CD4-positive, alpha-beta T cell treated with Interferon gamma for 1 hour (primary cell): Measurements from ENCODE around the gene SHKBP1.
A peak's percentile ranks its signal among the peaks of the same experiment; 100 is the strongest.
"Not testable (repeated sequence)": the region's sequence is repeated elsewhere in the genome, so short reads cannot be mapped to it uniquely, and the experiment has no call there.

ENCODE experiments used
- DNase-seq: peaks from one replicate; pipeline ENCODE4 v3.0.0-alpha.2; 2020

SHKBP1 gene

DNA sequence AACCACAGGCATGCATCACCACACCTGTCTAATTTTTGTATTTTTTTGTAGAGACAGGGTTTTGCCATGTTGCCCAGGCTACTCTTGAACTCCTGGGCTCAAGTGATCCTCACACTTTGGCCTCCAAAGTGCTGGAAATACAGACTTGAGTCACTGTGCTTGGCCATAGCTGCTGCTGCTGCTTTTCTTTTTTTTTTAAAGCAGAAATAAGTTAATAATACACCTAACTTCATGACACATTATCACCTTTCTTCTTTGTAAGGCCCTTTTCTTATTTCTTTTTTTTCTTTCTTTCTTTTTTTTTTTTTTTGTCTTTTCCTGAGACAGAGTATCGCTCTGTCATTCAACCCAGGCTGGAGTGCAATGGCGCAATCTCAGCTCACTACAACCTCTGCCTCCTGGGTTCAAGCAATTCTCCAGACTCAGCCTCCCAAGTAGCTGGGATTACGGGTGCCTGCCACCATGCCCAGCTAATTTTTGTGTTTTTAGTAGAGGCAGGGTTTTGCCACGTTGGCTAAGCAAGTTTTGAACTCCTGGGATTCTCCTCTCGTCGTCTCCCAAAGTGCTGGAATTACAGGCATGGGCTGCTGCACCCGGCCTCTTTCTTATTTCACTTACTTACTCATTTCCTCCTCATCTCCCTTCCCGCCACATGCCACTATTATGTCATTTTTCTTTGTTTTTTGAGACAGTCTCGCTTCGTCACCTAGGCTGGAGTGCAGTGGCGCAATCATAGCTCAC, 8.7 kb downstream of the SHKBP1 start:
- peak; percentile 46 for DNase-seq

DNA sequence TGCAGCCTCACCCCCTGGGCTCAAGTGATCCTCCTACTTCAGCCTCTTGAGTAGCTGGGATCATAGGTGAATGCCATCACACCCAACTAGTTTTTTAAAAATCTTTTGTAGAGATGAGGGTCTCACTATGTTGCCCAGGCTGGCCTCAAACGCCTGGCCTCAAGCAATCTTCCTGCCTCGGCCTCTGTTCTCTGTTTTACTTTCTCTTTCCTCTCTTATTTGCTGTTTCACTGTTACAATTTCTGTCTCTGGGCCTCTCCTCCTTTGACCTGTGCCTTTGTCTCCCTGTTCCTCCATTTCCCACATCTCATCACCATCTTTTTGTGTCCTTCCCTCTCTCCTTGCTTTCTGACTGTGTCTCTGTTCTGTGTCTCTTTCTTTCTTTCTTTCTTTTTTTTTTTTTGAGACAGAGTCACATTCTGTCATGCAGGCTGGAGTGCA, 9.3 kb downstream of the SHKBP1 start:
- no peak for DNase-seq

DNA sequence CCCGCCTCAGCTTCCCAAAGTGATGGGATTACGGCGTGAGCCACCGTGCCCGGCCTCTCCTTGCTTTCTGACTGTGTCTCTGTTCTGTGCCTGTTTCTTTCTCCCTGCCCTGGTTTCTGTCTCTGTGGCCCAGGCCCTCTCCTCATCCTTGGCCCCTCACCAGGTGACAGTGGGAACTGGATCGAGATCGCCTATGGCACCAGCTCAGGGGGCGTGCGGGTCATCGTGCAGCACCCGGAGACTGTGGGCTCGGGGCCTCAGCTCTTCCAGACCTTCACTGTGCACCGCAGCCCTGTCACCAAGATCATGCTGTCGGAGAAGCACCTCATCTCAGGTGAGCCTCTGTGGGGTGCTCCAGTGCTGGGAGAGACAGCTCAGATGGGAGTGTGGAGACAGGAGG, 9.9 kb downstream of the SHKBP1 start:
- no peak for DNase-seq

DNA sequence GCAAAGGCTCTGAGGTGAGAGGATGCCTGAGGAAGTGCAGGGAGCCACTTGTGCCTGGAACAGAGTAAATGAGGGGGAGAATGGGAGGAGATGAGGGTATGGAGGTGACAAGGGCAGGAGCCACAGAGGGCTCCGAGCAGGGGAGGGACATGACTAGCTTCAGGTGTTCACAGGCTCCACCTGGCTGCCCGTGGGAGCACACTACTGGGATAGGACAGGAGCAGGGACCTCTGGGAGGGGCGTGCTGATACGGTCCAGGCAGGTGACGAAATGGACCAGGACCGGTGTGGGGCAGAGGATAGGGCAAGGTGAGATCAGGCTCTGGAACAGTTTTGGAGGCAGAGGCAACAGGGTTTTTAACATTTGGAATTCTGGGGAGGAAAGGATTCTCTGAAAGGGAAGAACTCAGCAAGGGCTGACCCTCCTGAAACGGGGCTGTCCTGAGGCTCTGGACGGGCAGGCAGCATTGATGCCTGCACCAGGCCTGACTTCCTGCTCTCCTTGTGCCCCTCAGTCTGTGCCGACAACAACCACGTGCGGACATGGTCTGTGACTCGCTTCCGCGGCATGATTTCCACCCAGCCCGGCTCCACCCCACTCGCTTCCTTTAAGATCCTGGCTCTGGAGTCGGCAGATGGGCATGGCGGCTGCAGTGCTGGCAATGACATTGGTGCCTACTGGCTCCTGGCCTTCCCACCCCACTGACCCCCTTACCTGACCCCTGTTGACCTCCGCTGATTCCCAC, 11.6 kb downstream of the SHKBP1 start:
- DNase-seq = no peak

DNA sequence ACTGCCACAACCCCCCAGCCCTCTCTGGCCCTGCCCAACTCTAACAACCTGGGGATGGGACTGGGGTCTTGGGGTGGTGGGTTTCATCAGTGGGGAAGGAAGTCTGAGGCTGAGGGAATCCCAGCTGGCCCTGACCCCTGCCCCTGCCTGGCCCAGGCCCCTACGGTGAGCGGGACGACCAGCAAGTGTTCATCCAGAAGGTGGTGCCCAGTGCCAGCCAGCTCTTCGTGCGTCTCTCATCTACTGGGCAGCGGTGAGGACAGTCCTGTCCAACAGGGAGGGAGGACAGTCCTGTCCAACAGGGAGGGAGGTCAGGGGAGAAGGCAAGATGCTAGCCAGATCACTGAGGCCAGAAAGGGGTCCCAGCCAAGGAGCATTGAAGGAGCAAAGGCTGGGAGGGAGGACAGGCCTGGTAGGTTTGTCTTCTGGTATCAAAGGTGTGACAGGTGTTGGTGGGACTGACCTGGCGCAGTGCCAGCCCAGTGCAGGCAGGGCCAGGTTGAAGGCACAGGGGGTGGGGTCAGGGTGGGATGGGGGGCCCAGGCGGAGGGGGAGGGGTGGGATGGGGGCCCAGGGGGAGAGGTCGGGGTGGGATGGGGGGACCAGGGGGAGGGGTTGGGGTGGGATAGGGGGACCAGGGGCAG, 12.4 kb downstream of the SHKBP1 start:
- no peak for DNase-seq

DNA sequence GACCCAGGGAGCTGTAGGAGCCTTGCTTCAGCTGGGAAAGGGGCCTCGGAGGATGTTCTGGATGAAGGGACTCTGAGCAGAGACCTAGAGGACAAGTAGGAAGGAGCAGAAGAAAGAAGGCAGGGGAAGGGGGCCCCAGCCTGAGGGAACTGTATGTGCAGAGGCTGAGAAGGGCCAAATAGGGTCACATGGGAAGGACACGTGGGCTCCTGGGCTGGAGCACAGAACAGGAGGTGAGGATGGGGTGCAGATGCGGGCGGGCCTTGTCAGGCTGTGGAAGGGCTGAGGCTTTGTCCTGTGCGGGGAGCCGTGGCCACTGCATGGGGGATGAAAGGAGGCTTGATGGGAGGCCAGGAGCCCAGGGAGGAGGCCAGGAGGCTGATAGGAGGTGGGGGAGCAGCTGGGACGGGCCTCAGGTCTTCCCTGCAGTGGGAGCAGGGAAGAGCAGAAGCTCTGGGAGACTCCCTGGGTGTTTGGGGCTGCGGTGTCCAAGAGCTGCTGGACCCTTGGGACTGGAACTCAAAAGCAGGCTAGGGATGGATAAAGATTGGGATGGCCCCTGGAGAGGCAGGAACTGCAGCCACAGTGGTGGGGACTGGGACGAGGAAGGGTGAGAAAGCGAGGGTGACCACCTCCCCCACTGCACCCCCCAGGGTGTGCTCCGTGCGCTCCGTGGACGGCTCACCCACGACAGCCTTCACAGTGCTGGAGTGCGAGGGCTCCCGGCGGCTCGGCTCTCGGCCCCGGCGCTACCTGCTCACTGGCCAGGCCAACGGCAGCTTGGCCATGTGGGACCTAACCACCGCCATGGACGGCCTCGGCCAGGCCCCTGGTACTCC, 13.1 kb downstream of the SHKBP1 start:
- DNase-seq = no peak

DNA sequence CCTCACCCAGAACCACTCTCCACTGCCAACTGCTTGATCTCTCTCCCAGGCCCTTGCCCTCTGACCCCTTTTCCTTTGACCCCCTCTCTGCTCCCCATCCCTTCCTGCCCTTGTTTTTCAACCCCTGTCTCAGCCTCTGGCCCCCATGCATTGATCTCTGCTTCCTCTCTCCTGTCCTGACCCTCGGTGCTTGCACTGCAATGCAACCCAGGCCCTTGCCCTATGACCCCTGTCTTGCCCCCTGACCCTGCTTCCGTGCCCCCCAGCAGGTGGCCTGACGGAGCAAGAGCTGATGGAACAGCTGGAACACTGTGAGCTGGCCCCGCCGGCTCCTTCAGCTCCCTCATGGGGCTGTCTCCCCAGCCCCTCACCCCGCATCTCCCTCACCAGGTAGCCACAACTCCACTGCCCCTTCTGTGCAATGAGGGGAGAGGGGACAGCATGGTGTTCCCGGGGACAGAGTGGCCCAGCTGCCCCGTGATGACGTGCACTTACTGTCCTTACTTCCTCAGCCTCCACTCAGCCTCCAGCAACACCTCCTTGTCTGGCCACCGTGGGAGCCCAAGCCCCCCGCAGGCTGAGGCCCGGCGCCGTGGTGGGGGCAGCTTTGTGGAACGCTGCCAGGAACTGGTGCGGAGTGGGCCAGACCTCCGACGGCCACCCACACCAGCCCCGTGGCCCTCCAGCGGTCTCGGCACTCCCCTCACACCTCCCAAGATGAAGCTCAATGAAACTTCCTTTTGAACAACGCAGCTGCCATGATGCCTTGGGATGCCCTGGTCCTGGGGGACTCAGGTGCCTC, 14.0 kb downstream of the SHKBP1 start:
- DNase-seq = no peak

DNA sequence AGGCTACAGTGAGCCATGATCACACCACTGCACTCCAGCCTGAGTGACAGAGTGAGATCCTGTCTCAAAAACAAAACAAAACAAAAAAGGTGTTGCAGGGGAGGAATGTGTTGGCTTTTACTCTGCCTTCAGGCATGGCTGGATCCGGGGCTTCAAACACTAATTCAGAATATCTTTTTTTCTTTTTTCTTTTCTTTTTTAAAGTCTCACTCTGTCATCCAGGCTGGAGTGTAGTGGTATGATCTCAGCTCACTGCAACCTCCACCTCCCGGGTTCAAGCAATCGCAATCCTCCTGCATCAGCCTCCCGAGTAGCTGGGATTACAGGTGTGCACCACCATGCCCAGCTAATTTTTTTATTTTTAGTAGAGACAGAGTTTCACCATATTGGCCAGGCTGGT, 15.1 kb downstream of the SHKBP1 start:
- not testable (repeated sequence) for DNase-seq

DNA sequence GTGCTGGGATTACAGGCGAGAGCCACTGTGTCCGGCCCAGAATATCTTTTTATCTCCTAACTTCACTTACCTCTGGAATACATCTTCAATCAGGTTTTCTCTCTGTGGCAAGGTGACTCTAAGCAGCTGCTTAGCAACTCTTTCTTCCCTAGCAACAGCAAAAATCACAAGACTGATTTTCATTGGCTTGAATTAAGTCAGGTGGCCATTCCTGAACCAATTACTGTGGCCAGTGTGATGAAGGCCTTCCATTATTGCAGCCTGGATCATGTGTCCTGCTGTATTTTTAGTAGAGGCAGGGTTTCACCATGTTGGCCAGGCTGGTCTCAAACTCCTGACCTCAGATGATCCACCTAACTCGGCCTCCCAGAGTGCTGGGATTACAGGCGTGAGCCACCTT, 15.5 kb downstream of the SHKBP1 start:
- no peak for DNase-seq

DNA sequence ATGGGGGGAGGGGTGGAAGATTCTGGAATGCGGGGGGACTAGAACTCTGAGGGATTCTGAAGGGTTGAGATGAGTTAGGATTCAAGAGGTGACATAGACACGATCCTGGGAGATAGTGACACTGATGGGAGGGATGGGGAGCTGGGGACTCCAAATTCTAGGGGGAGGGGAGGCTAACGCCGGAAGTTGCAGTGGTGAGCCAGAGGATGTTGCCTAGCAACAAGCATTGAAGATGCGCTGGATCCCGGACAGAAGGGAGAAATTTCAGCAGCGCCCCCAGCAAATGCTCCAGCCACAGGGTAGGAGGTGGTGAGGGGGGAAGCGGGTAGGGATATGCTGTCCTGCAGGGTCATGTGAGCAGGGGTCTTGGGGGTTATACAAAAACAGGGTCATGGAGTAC, 17.6 kb downstream of the SHKBP1 start:
- no peak for DNase-seq

DNA sequence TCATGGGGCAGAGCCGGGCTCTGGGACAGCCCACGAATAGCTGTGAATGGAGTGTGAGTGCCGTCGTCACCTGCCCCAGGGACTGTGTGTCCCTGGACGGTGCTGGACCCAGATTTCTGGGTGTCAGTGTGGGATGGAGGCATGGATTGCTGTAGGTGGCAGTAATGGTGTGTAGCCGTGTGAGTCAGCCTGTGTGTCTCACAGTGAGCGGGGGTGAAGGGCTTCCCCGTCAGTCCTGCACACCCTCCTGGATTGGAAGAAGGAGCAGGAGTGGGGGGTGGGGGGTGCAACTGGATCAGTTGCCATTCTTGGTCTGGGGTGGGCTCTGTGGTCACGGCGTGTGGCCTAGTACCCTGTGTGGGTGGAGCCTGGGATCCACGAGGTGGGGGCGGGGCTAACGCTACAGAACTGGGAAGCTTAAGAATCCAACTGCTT, 18.0 kb downstream of the SHKBP1 start:
- DNase-seq = no peak

DNA sequence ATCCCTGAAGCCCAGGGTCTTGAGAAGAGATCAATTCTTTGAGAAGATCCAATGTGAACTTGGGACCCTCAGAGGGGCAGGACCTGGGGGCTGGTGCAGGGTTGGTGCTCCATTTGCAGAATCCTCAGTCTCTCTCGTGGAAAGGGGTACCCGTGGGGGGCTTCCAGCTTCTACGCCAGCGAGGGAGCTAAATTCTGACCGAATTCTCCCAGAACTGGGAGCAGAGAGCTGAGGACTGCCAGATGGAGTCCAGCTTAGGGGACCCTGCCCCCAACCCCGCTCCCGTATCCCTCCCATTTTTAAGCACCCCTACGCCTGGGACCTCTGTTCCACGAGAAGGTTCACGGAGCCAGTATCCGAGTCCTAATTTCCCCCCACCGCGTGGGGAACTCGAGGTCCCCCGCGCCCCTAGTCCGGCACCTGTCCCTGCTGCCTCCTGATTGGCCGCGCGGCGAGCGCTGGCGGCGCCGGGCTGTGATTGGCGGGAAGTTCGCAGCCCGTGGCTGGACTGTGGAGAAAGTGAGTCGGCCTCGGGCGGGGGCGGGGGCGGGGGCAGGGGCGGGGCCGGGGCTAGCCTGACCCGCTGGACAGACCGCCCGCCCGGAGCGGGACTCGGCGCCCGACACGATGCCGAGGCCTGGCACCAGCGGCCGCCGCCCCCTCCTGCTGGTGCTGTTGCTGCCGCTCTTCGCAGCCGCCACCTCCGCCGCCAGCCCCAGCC, 20.1 kb downstream of the SHKBP1 start:
- DNase-seq = peak; percentile 32

DNA sequence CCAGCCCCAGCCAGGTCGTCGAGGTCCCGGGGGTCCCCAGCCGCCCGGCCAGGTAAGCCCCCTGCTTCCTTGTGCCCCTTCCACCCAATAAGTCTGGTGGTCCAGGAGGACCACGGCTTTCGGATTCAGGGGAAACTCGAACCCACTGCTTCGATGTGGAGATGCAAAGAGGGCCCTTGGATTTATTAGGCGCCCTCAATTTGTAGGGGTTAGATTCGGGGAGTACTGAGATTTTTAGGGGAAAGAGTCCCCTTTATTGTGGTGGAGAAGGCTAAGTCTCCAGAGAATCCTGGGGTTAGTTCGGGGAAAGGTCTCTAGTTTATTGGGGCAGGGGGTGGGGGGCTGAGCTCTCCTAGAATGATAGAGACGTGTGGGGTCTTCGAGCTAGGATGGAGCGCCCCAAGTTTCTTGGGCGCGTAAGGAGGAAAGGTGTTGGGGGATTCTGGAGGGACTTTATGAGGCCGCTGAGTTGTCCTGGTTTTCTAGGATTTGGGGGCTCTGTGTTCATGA, 20.7 kb downstream of the SHKBP1 start:
- no peak for DNase-seq

DNA sequence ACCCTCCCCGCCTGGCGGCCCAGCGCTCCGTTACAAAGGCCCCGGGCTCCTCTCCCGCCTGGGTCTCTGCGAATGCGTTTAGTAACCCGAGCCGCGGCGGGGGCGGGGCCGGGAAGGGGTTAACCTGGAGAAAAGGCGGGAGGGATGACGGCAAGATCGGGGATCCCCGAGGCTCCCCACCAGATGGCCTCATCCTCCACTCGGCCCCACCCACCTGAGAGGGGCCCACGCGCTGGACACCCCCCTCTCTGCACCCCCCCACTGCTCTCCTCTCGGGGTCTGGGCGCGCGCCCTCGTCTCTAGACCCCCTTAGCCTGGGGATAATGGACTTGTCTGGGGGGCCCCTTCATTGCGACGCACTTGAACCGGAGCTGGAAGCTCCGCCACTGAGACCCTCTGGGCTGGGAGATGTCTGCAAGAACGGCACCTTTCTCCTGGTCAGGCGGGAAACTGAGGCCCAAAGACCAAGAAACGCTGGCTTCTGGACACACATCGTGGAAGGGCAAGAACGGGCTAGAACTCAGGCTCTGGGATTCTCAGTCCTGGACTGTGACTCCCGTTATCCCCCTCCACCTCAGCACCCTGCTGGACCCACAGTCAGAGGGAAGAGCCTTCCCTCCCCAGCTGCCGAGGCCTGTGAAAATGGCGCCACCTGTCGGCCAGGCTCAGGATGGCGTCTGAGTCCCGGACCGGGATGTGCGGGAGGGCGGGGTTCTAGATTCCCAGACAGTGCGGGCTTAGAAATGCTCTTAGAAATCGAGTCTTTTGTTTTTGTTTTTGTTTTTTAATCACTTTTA, 21.6 kb downstream of the SHKBP1 start:
- DNase-seq = peak; percentile 75

DNA sequence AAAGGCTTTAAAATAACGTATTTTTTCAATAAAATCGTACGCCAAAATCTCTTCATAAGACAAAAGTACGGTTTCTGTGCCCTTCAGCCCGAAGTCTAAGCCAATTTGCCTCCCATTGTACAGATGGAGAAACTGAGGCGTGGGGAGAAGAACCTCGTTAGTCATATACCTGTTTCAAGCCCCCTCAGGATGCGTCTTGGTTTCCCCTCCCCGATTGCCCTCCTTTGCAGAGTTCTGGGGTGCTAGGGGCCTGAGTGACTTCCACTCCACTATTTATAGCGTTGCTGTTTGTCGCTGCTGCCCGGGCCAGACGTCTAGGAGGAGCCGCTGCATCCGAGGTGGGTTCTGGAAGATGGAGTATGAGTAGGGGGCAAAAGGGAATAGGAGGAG, 22.2 kb downstream of the SHKBP1 start:
- DNase-seq = no peak

DNA sequence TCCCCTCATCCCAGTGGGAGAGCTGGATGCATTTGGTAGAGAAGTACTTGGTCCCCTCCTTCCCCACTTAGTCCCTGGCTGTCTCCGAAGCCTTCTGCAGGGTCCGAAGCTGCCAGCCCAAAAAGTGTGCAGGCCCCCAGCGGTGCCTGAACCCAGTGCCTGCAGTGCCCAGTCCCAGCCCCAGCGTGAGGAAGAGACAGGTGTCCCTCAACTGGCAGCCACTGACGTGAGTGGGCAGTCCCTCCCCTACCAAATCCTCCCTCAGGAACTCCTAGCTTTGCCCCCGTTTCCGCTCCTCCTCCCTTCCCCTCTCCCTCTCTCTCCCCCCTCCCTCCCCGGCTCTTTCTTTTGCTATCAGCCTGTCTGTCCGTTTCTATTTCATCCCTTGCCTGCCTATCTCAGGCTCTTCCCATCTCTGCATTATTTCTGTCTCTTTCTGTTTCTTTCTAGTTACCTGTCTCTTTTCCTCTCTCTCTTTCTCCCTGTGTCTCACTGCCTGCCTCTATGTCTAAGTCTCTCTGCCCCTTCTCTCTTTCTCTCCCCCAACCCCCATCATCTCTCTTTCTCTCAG, 22.7 kb downstream of the SHKBP1 start:
- no peak for DNase-seq

DNA sequence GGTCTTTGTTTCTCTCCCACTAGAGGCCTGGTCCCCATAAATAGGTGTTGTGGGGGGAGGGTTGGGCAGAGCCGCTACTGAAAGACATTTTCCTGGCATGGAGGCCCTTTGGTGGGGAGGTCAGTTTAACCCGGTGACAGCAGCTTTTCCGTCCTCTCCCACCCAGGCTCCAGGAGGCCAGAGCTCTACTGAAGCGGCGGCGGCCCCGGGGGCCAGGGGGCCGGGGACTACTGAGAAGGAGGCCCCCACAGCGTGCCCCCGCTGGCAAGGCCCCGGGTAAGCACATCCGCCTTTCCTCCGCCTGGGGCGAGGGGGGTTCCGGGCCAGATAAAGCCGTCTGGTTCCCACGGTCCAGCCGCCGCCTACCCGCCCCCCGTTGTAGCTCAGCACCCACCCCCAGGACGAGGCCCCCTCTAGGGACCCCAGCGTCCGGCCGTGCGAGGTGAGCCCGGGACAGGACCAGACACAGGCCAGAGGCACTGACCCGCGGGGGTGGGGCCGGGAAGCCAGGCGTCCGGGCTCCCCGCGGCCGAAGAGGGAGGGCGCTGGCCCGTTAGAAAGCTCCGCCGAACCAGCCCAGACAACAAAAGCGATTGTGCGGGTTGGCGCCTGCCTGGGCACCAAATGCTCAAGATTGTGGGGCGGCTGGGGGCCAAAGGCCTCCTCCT, 23.4 kb downstream of the SHKBP1 start:
- no peak for DNase-seq

DNA sequence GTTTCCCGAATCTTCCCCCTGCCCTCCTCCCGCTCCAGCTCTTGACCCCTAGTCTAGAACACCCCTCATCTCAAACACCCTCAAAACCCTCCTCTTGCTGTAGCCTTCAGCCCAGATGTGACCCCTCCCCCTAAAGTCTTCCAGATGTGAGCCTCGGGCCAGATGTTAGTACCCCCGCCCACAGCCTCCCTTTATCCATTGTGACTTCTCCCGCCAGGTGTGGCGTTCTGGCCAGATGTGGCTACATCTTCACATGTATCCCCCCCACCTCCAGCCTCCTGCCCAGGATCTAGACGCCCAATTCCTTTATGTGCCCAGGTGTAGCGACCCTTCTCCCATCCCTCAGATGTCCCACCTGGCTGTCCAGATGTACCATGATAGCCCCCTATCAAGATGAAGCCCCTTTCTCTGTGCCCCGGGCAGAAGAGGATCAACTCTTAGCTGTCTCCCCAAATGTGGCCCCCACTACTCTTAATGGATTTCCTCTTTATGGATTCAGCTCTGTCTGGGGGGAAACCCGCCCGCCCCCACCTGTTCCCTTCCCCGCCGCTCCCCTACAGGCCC, 24.0 kb downstream of the SHKBP1 start:
- no peak for DNase-seq
